ENCODE data around the gene ALG12.
"Not testable (repeated sequence)": the region's sequence is repeated elsewhere in the genome, so short reads cannot be mapped to it uniquely, and the experiment has no call there.

The ALG12 gene

DNA sequence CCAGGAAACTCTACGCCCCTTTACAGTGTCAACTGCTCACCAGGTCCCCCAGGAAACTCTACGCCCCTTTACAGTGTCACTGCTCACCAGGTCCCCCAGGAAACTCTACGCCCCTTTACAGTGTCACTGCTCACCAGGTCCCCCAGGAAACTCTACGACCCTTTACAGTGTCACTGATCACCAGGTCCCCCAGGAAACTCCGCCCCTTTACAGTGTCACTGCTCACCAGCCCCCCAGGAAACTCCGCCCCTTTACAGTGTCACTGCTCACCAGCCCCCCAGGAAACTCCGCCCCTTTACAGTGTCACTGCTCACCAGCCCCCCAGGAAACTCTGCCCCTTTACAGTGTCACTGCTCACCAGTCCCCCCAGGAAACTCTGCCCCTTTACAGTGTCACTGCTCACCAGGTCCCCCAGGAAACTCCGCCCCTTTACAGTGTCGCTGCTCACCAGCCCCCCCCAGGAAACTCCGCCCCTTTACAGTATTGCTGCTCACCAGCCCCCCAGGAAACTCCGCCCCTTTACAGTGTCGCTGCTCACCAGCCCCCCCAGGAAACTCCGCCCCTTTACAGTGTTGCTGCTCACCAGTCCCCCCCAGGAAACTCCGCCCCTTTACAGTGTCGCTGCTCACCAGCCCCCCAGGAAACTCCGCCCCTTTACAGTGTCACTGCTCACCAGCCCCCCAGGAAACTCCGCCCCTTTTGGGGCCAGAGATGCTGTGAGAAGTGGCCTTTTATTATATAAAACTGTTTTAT, 27.0 kb upstream of the ALG12 start:
- not testable (repeated sequence) for DNase-seq

DNA sequence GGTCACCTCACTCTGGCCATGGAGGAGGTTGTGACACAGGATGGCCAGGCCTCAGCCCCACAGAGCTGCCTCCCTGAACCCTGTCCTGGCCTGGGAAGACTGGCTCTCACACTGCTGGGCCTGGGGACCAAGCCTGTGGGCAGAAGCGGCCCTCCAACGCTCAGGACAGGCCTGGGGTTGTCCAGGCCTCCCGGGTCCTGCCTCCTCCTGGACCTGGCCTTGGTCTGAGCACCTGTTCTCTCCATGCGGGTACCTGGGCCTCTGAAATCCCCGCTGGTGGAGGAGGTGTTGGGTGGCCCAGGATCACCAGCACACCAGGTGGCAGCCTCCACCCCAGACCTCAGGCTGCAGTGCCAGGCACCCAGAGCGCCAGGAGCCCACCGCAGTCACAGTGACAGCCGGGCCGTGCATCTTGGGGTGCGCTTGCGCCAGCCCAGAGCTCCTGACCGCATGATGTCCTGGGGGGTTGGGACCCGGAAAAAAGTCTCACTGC, 26.2 kb upstream of the ALG12 start:
- DNase-seq, result no peak

DNA sequence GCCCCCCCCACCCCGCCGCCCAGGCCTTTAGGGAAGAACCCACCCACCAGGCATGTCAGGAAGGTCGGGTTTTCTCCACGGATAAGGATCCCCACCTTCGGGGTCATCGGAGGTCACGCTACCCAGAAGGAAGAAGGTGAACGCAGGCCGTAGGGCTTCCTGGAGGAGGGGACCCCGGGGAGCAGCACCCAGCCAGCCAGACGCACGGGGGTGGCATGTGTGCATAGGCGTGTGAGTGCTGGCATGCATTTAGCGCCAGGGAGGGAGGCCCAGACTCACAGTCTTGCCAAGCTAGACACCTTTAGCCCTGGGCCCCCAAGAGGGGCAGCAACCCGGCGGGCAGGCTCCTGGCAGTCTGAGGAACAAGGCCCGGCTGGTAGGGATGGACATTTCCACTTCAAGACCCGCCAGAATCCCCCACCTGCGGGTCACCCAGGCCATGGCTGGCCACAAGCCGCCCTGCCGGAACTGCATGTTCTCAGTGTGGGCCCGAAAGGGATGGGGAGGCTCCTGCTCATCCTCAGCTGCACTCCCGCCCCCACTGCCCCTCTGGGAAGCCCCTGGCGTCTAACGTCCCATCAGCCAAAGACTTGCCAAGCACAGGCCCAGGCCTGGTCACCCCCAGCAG, 25.6 kb upstream of the ALG12 start:
- no peak for DNase-seq

DNA sequence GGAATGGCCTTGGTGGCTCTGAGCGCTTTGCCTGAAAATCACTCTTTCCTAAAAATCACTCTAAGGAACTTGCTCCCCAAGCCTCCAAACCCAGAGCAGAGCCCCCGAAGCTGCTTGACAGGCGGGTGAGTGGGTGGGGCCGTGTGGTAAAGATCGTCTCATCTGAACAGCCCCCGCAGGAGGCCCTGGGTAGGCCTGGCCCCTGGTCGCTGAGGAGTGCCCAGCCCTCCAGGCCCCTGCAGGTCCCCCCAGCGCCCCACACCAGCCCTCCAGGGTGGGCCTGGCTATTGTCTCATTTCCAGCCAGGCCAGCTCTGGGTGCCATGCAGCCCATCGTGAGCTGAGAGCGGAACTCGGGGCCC, 25.1 kb upstream of the ALG12 start:
- no peak for DNase-seq

DNA sequence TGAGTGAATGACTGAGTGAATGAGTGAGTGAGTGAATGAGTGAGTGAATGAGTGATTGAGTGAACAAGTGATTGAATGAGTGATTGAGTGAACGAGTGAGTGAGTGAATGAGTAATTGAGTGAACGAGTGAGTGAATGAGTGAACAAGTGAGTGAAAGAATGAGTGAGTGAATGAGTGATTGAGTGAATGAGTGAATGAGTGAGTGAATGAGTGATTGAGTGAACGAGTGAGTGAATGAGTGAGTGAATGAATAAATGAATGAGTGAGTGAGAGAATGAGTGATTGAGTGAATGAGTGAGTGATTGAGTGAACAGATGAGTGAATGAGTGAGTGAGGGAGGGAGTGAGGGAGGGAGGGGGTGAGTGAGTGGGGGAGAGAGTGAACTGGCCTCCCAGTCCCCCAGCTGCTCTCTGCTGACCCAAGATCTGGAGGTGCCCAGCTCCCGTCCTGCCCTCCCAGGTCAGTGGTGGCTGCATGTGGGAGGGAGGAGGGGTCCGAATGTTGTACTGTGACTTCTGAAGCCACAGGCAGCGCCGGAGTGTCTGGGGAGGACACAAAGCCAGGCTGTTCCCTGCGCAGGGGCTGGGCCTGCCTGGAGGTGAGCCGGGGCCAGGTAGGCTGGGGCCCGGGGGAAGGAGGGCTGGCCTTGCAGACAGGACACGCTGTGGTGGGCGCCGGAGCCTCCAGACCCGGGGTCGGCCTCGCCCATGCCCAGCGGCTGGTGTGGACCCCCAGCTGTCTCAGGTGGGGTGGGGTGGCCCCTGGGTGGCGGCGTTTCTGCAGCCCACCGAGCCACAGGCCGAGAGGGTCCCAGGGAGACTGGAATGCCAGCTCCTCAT, 24.5 kb upstream of the ALG12 start:
- DNase-seq, result no peak

DNA sequence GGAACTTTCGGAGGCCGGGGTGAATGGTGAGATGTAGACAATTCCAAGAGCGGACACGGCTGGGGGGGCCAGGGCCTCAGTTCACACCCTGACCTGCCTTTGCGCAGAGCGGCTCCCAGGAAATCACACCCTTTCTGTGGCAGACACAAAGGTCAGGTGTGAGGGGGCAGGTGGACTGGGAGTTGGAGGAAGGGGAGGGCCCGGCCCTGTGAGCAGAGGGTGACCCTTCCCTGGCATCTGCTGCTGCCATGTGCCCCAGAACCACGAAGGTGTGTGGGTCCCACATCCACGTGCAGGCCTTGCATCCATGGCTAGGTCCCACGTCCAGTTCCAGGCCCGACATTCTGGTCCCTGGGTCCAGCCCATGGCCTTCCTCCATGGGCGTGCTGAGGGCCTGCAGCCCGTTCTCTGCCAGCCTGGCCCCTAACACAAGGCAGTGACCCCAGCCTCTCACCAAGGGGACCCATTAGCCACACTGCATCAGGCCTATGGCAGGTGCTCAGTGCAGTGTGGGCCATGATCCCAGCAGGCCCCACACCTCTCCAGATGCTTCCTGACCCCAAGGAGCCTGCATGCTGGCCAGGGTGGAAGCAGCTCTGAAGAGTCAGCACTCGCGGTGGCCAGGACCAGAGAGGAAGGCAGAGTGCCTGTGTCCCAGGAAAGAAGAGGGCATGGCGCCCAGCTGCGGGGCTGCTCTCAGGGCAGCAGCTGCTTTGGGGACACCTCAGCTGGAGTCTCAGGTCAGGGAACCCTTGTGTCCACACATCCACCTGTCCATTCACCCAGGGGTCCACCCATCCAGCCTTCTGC, 23.5 kb upstream of the ALG12 start:
- DNase-seq, result no peak

DNA sequence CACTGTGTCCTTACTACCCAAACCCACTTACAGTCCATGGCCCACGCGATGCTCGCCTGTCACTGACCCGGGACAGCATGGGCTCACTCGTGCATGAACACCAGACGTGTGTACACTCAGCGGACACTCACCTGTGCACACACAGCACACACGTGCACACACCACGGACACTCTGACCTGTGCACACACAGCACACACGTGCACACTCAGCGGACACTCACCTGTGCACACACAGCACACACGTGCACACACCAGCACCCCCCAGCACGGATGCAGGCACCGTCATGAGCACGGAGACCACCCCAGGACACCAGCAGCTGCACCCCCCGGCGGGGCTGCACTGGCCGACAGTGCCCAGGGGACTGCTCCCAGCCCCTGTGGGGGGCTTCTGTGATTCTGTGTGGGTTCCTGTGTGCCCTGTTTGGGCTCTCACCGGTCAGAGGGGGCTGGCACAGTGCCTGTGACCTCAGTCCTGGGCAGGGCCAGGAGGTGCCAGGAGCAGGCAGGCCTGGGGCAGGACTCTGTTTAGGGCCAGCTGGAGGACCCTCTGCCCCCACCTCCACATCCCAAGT, 20.4 kb upstream of the ALG12 start:
- no peak for DNase-seq

DNA sequence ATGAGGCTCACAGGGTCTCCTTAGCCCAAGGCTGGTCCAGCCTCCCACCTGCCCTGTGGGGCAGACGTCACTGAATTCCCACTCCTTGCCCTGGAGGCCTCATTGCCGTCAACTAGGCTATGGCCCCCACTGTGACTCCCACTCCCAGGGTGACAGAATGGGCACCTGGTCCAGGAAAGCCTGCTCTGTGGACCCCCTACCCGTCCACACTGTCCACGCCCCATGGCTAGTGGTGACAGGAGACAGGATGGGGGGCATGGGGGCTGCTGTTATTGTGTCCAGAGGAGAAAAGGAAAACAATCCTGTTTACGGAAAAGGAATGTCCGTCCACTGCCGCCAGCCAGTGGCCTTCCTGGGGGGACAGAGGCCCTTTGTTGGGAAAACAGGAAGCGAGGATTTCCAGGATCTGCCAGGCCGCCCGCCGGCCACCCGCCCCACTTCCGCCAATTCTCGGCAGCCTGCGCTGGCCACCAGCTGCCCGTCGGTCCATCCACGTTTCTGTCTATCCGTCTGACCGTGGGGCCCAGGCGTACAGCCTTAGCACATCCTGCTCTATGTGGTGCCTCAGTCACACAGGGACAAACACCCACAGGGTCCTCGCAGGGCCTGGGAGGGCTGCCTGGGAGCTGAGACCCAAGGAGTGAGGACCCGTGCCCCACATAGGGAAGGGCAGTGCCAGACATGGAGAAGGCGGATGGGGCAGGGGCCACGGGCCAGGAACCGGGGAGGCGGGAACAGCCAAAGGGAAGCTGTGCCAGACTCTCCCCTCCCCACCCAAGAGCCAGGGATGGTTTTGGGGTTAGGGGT, 19.7 kb upstream of the ALG12 start:
- no peak for DNase-seq

DNA sequence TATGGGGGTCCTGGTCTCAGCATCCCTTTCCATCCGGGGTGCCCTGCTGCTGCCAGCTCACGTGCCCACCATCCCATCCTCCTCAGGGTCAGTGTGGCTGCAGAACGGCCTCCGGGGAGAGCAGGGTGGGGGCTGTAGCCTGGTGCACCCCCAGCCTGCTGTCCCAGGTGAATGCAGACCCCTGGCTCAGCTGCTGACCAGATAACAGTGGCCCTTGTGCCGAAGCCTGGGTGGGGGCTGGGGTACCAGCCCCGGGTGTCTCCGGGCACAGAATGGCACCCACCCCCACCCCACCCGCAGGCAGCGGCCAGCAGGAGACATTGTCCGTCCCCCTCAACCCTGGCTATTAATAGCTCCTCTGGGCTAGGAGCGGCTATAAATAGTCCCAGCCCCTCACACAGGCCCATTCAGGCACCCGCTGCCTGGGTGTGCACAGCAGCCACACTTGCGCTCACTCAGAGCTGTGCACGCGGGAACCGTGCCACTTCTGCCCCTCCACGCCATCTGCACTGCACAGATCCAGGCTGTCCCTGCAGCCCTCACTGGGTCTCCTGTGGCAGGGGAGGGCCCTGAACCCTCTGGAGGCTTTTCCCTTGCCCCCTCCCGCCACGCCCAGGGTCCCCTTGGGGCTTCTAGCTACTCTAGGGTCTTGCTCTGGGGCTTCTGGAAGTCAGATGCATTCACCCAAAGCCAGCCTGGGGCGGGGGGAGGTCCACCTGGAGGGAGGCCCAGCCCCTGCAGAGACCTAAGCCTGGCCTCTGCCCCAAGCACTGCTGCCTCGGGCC, 18.9 kb upstream of the ALG12 start:
- no peak for DNase-seq

DNA sequence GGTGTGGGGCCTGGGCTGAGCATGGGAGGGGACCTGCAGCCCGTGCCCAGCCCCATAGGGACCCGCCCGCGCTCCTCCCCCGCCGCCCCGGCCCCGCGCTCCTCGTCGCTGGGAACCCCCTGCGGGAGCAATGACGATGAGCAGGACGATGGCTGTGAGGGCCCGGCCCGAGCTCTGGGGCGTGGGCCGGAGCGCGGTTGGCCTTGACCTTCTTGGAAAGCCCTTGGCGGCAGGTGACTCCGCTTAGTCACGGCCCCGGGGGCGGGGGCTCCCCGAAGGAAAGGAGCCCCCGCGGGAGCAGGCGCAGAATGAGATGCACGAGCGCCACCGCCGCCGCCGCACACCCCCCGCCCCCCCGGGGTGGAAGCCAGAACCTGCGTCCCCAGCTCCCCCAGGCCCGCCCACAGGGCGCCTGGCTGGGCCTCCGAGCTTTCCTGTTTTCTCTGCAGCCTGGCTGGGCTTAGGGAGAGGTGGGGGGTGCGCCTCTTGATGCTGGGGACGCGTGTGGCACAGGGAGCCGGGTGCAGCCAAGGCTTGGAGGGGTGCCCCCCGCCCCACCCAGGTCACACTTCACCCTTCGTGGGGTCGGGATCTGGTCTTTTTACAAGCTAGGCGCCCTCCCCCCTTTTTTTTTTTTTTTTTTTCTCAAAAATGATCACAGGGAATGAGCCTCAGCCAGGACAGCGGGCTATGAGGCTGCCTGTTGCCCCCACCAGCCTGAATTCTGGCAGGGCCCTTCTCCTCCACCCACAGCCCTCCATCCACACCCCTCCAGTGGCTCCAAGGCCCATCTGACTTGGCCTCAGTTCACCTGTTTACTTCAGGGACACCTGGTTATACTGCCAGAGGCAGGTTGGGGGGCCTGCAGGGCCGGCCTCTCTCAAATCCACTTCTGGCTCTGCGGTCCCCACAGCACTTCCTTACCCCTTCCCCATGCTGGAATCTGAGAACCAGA, 18.1 kb upstream of the ALG12 start:
- DNase-seq, result peak; percentile 48

DNA sequence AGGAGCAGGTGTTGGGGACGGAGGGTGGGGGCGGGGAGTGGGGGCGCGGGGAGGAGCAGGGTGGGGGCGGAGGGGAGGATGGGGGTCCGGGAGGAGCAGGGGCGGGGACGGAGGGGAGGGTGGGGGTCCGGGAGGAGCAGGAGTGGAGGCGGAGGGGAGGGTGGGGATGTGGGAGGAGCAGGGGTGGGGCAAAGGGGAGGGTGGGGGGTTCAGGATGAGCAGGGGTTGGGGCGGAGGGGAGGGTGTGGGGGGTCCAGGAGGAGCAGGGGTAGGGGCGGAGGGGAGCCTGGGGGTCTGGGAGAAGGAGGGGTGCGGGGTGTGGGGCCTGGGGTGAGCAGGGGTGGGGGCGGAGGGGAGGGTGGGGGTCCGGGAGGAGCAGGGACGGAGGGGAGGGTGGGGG, 17.3 kb upstream of the ALG12 start:
- DNase-seq, result no peak

DNA sequence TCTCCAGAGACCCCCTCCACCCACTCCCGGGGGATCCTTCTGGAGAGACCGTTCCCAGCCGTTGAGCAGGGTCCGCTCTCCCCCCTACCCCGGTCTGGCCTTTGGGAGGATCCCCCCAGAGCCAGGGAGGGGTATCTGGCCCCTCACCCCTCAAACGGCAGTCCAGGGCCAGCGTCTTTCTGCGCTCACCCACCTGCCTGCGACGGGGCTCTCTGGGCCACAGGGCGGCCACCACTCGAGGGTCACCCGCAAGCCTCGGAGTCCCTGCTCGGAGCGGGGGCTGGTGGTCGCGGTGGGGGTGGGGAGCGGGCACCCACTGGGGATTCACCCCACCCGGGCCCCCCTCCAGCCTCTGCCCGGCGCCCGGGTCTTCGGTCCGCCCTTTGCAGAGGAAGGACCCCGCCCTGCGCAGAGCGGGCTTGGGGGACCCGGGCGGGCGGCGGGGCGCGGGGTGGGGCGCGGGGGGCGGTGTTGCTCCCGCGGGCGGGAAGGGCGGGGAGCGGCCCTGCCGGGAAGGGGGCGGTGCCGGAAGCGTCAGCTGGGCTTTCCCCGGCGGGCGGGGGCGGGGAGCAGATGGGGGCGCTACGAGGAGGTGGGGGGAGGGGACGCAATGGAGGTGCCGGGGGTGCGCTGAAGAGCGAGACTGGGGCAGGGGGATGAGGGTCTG, 16.8 kb upstream of the ALG12 start:
- no peak for DNase-seq

DNA sequence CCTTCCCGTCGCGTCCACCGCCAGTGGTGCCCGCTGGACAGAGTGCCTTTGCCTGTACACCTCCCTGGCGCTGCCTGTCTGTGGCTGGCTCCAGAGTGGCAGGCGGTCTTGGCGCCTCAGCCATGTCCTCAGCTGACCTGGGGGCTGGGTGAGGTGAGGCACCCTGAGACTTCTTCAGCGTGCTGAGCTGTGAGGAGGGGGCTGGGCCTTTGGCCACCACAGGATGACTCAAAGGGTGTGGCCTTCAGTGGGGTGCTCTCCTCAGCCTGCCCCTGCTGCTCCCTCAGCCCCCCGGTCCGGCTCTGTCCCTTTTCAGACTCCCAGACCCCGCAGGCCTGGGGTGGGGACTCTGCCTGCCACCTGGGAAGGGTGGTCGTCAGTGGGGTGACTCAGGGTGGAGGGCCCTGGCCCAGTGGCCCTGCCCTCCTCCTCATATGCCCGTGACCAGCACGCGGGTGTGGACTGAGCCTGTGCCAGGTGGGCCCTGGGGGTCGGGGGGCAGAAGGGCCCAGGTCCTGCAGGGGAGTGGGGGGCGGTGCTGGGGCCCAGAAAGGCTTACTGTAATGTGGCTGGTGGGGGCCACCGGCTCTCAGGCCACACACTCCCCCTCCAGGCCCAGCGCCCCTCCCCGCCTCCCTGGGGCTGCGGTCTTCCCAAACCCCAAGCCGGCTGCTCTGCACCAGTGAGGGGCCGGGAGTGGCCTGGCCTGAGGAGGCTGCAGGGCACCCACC, 16.1 kb upstream of the ALG12 start:
- no peak for DNase-seq

DNA sequence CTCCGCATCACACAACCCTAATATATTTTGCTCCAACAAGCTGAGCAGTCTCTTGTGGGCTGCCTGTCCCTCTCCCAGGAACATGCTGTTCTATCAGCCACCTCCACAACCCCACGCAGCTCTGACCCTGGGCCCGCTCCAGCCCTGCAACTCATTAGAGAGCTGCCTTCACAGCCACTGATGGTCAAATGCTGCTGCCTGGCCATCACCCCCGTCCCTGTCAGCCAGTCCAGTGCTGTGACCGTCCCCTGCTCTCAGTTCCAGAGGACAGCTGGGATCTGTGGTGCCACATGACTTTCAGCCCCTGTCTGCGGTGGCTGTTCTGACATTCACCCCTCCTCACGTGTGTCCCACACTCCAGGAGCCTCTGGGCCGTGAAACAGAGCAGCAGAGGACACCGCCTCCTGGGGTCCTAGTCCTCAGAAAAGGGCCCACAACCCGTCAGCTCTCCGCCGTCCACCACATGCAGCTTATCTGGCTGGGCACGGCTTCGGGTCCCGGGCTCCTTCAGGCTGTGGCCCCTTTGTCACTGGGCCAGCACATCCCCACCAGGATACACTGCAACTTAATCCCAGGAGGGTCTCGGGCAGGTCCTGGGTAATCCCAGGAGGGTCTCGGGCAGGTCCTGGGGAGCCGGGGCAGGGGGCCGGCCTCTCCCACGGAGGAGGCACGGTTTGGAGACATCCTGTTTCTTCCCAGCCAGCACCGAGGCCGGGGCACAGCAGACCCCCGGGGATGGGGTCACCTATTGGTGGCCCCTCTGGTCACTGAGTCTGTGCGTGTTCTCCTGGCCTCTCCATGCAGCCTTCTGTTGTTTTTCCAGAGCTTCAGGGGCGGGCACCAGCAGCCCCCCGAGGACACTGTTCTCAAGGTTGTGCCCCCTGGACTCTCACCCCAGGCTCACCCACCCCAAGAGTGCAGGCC, 15.3 kb upstream of the ALG12 start:
- no peak for DNase-seq

DNA sequence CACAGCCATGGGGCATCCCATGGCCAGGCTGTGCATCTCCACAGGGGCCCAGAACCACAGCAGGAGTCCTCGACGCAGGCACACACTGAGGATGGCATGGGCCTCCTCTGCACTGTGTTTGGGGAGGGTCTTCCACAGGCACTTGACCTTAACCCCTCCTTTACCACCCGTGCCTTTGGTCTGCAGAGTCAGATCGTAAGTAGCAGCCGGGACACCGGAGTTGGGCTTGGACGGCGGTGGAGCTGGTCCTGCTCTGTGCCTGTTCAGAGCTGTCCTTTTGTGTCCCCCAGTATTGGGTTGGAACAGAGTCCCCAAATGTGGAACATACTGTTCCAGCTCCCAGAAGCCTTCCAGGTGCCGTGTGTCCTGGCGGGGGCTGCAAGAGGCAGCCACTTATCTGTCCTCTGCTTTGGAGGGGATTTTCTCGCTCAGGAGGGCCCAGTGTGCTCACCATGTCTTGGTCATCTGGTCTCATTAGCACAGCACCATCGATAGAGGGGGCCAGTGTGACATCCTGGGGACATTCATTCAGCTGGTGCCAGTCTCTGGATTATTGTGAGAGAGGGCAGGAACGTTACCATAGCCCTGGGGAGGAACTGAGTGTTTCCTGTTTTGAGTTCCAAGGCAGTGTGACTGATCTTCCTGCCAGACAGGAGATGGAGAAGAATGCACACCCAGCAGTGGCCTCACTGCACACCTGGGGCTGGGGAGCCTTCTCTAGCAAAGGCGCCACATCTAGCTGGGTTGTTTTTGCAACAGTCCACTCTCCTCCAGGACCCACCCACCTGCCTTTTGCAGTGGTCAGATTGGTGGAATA, 12.6 kb upstream of the ALG12 start:
- DNase-seq, result peak; percentile 89

DNA sequence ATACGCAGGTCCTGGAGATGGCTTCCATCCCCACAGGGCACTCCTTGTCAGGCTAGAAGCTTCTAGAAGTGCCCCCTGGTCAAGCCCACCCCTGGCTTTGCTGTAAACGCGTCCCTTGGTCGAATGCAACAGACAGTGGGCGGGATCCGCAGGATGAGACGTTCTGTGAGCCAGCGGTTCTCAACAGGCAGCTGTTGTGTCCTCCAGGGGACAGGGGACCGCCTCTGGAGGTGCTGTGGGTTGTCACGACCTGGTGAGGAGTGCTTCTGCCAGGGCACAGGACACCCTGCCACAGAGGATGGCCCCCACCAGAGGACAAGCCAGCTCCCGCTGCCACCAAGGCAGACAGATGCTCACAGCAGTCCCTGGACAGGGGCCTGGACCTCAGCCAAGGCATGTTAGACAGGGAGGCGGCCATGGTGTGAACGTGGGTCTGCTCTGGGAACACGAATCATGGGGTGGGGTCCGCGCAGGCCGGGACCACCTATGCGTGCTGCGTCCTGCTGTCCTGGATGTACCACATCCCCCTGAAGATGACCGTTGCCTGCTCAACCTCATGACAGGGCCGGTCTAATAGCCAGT, 11.8 kb upstream of the ALG12 start:
- DNase-seq, result no peak
